Daoy (cell line): ENCODE results near the gene TOMM20. TPM values are rescaled to one million over a fixed set of nuclear protein-coding genes. Genes with fewer than 3 reads are reported as not detected.
A peak's percentile ranks its signal among the peaks of the same experiment; 100 is the strongest.

Source experiments
- DNase-seq: peaks from one replicate; pipeline ENCODE4 v3.0.0-alpha.2; 2015; ENCODE audit warnings: low read depth
- total RNA-seq: library from RNA; depleted of rRNA; stranded (reverse); fragments of >200 nt; shearing (Covaris generic); gene quantifications from 2 replicates; pipeline ENCODE4 v1.2.3, GENCODE V29; 2014

Gene TOMM20
- total RNA-seq, 1 experiment from 2014 or later = 86.1 TPM

GRCh38 chr1:235134171-235134570, 5.5 kb upstream of the TOMM20 start:
- no peak for DNase-seq

- DNase-seq = no peak
These were observed 4.4 kb upstream of the TOMM20 start for GRCh38 chr1:235133086-235133485.

- DNase-seq = no peak
These were observed 3.3 kb upstream of the TOMM20 start for GRCh38 chr1:235131961-235132360.

GRCh38 chr1:235130766-235131270, 2.2 kb upstream of the TOMM20 start:
- no peak for DNase-seq

- no peak for DNase-seq
These were observed 1.3 kb upstream of the TOMM20 start for GRCh38 chr1:235129774-235130570.

- DNase-seq = no peak
These were observed 743 bp downstream of the TOMM20 start for GRCh38 chr1:235127732-235128455.

GRCh38 chr1:235127203-235127602, 1.4 kb downstream of the TOMM20 start:
- no peak for DNase-seq

- DNase-seq = no peak
These were observed 4.0 kb downstream of the TOMM20 start for GRCh38 chr1:235124665-235125064.

- DNase-seq = no peak
These were observed 4.5 kb downstream of the TOMM20 start for GRCh38 chr1:235124111-235124510.

GRCh38 chr1:235122348-235122747, 6.3 kb downstream of the TOMM20 start:
- no peak for DNase-seq

GRCh38 chr1:235113183-235113917, 15.3 kb downstream of the TOMM20 start:
- DNase-seq = no peak

GRCh38 chr1:235112297-235113182, 16.1 kb downstream of the TOMM20 start:
- DNase-seq = no peak

GRCh38 chr1:235111107-235111506, 17.5 kb downstream of the TOMM20 start:
- DNase-seq = no peak

- no peak for DNase-seq
These were observed 19.8 kb downstream of the TOMM20 start for GRCh38 chr1:235108876-235109275.

GRCh38 chr1:235108185-235108593, 20.4 kb downstream of the TOMM20 start:
- DNase-seq = no peak

- DNase-seq = no peak
These were observed 21.1 kb downstream of the TOMM20 start for GRCh38 chr1:235107368-235108184.

GRCh38 chr1:235106457-235106856, 22.2 kb downstream of the TOMM20 start:
- DNase-seq = no peak

GRCh38 chr1:235105051-235106043, 23.3 kb downstream of the TOMM20 start:
- DNase-seq = peak; percentile 46

- no peak for DNase-seq
These were observed 25.6 kb downstream of the TOMM20 start for GRCh38 chr1:235102993-235103411.
